ENCODE data around the gene RSRC1.
"Not testable (repeated sequence)": the region's sequence is repeated elsewhere in the genome, so short reads cannot be mapped to it uniquely, and the experiment has no call there.

Gene RSRC1

GRCh38 chr3:158540066-158540465 is 430.2 kb downstream of the RSRC1 start:
- DNase-seq = no peak

GRCh38 chr3:158548691-158549090 is 438.8 kb downstream of the RSRC1 start:
- DNase-seq = no peak

DNA sequence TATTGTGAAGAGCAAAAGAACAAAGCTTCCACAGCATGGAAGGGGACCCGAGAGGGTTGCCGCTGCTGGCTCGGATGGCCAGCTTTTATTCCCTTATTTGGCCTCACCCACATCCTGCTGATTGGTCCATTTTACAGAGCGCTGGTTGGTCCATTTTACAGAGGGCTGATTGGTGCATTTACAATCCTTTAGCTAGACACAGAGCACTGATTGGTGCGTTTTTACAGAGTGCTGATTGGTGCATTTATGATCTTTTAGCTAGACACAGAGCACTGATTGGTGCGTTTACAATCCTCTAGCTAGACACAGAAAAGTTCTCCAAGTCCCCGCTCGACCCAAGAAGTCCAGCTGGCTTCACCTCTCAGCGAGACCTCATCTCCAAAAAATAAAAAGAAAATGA is 440.0 kb downstream of the RSRC1 start:
- not testable (repeated sequence) for DNase-seq

DNA sequence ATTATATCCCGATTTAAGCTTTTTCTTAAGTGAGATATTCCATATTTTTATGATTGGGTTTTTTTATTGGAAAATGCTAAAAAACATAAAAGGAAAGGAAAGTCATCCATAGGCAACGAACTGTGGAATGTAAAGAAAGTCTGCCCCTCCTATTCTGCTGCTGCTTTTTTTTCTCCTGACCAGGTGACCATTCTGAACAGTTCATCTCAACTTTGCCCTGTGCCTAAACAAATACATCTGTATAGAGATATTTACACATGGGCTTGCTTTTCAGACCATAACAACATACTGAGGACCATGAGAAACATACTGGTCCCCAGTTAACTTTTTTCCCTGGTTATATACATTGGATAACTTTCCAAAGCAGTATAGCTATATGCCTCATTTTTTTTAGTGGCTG is 442.2 kb downstream of the RSRC1 start:
- no peak for DNase-seq

GRCh38 chr3:158559504-158559903 is 449.6 kb downstream of the RSRC1 start:
- DNase-seq = no peak

DNA sequence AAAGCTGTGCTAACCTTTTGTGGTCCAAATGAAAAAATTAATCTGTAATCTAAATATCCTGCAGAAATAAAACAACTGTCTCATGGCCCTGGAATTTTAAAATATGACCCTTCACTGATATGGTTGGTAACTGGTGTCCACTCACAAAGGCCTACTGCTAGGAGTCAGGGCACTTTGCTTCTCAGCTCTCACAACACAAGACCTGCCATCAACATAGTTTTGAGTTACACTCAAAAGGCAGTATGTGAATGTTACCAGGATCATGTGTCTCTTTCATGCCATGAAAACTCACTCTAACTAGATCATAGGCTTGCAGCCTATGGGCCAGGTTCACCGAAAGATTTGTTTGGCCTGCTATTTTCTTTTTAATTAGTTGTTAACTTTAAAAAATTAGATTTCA is 451.1 kb downstream of the RSRC1 start:
- DNase-seq = no peak

GRCh38 chr3:158562674-158563073 is 452.8 kb downstream of the RSRC1 start:
- DNase-seq = no peak

GRCh38 chr3:158563076-158563475 is 453.2 kb downstream of the RSRC1 start:
- DNase-seq = no peak

DNA sequence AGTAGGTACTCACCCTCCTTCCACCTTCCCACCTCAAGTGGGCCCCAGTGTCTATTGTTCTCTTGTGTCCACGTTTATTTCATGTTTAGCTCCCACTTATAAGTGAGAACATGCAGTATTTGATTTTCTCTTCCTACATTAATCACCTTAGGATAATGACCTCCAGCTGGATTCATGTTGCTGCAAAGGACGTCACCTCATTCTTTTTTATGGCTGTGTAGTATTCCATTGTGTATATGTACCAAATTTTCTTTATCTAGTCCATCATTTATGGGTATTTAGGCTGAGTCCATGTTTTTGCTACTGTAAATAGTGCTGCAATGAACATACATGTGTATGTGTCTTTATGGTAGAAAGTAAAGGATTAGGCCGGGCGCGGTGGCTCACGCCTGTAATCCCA is 455.2 kb downstream of the RSRC1 start:
- no peak for DNase-seq

GRCh38 chr3:158568784-158569183 is 458.9 kb downstream of the RSRC1 start:
- DNase-seq = no peak

- DNase-seq = no peak
Measured at GRCh38 chr3:158569794-158570193, 459.9 kb downstream of the RSRC1 start.

- DNase-seq = peak; percentile 98
Measured at GRCh38 chr3:158570999-158571702, 461.3 kb downstream of the RSRC1 start, which contains the start of gene MLF1. MLF1 (plus strand) TSS chr3:158571194; CDS start chr3:158571301, 107 bp downstream.

DNA sequence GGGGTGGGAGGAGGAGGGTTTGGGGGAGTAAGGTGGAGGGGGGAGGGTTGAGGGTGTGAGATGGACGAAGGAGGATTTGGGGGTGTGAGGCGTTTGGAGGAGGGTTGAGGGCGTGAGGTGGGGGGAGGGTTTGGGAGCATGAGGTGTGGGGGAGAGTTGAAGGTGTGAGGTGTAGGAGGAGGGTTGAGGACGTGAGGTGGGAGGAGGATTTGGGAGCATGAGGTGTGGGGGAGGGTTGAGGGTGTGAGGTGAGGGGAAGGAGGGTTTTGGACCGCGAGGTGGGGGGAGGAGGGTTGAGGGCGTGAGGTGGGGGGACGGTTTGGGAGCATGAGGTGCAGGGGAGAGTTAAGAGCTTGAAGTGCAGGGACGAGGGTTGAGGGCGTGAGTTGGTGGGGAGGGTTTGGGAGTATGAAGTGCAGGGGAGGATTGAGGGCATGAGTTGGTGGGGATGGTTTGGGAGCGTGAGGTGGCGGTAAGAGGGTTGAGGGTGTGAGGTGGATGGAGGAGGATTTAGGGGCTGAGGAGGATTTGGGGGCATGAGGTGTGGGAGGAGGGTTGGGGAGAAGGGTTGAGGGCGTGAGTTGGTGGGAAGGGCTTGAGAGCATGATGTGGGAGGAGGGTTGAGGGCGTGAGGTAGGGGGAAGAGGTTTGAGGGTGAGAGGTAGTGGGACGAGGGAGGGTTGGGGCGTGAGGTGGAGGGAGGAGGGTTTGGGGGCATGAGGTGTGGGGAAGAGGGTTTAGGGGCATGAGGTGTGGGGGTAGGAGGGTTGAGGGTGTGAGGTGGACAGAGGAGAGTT is 462.3 kb downstream of the RSRC1 start:
- DNase-seq = no peak

GRCh38 chr3:158572766-158573060 is 462.8 kb downstream of the RSRC1 start:
- no peak for DNase-seq

DNA sequence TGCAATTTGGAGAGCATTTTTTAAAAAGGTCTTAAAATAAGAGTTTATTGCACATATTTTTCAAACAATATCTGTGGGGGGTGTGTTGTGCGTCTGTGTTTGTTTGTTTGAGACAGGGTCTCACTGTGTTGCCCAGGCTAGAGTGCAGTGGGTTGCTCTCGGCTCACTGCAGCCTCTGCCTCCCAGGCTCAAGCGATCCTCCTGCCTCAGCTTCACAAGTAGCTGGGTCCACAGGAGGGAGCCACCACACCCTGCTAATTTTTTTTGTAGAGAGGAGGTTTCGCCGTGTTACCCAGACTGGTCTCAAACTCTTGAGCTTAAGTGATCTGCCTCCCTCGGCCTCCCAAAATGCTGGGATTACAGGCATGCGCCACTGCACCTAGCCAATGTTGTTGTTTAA is 463.8 kb downstream of the RSRC1 start:
- DNase-seq = no peak

DNA sequence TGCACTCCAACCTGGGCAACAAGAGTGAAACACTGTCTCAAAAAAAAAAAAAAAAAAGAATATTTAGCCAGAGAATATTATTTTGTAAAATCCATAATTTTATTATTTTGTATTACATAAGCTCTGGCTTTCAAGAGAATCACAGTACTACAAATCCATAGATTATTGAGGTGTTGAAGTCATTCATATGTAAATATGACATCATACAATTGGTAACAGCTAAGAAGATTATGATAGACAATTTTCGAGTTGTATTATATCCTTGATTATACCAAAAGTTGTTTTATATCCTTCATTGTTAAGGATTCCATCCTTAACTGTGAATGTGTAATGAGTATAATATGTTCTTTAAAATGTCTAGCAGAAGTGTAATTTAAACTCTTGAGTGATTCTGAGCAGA is 464.8 kb downstream of the RSRC1 start:
- no peak for DNase-seq

DNA sequence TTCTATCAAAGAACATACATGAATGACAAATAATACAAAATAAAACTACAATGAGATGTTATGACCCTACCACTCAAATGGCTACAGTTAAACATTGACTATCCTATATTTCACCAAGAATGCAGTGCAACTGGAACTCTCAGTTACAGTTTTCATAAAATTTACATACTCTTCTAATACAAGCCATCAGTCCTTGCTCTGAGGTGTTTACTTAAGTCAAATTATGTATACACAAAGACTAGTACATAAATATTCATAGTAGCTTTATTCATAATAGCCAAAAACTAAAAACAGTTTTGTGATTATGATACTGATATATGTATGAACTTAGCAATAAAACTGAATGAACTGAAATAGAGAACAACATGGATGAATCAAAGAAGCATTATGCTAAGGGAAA is 480.3 kb downstream of the RSRC1 start:
- no peak for DNase-seq

Measured in NCI-H774 (cell line).